H9 (cell line): Measurements from ENCODE around the gene SDC4. TPM values are rescaled to one million over a fixed set of nuclear protein-coding genes. Genes with fewer than 3 reads are reported as not detected.

ENCODE experiments used
- DNase-seq: peaks from one replicate; pipeline ENCODE4 v3.0.0-alpha.2; 2017
- H2AFZ ChIP-seq: one replicate; pipeline ENCODE4 v1.6.1; 2013; ENCODE audit warnings: mild to moderate bottlenecking, low read length, control low read depth, moderate library complexity
- H2AK5ac ChIP-seq: 2 replicates; pipeline ENCODE4 v1.6.1; 2013; ENCODE audit warnings: low read length, control low read depth, mixed read lengths; ENCODE audit not compliant: insufficient read length
- H2BK120ac ChIP-seq: one replicate; pipeline ENCODE4 v1.6.1; 2013; ENCODE audit warnings: low read depth, mild to moderate bottlenecking, low read length, control low read depth, inconsistent platforms; ENCODE audit not compliant: poor library complexity, severe bottlenecking
- H2BK12ac ChIP-seq: 2 replicates; pipeline ENCODE4 v1.6.1; 2013; ENCODE audit warnings: low read length, control low read depth, mixed read lengths, low read depth; ENCODE audit not compliant: insufficient read length
- H2BK15ac ChIP-seq: 2 replicates; pipeline ENCODE4 v1.6.1; 2013; ENCODE audit warnings: low read depth, low read length, control low read depth
- H2BK20ac ChIP-seq: one replicate; pipeline ENCODE4 v1.6.1; 2013; ENCODE audit warnings: low read depth, mild to moderate bottlenecking, low read length, control low read depth, inconsistent platforms; ENCODE audit not compliant: poor library complexity, severe bottlenecking
- H2BK5ac ChIP-seq: 2 replicates; pipeline ENCODE4 v1.6.1; 2013; ENCODE audit warnings: low read length, control low read depth, mixed read lengths; ENCODE audit not compliant: insufficient read length
- H3K14ac ChIP-seq: 2 replicates; pipeline ENCODE4 v1.6.1; 2013; ENCODE audit warnings: low read length, control low read depth; ENCODE audit not compliant: insufficient read depth
- H3K18ac ChIP-seq: 2 replicates; pipeline ENCODE4 v1.6.1; 2013; ENCODE audit warnings: low read depth, mild to moderate bottlenecking, mixed read lengths, low read length, control low read depth; ENCODE audit not compliant: insufficient read length
- H3K23ac ChIP-seq: 2 replicates; pipeline ENCODE4 v1.6.1; 2013; ENCODE audit warnings: low read length, control low read depth, mixed read lengths, low read depth; ENCODE audit not compliant: insufficient read length
- H3K23me2 ChIP-seq: 2 replicates; pipeline ENCODE4 v1.6.1; 2013; ENCODE audit warnings: low read depth, mild to moderate bottlenecking, mixed read lengths, low read length, control low read depth; ENCODE audit not compliant: insufficient read length, poor library complexity, severe bottlenecking
- H3K27ac ChIP-seq: 2 replicates; pipeline ENCODE4 v1.5.1; 2013; ENCODE audit warnings: low read length, control low read depth, mixed read lengths, low read depth; ENCODE audit not compliant: insufficient read length
- H3K27me3 ChIP-seq: 2 replicates; pipeline ENCODE4 v1.6.1; 2013; ENCODE audit warnings: low read length, control low read depth, inconsistent platforms; ENCODE audit not compliant: insufficient read depth
- H3K4ac ChIP-seq: 2 replicates; pipeline ENCODE4 v1.6.1; 2013; ENCODE audit warnings: low read depth, mild to moderate bottlenecking, control low read depth, inconsistent platforms, low read length, moderate library complexity
- H3K4me1 ChIP-seq: 2 replicates; pipeline ENCODE4 v1.6.1; 2013; ENCODE audit warnings: low read length, control low read depth, inconsistent platforms; ENCODE audit not compliant: insufficient read depth
- H3K4me2 ChIP-seq: 2 replicates; pipeline ENCODE4 v1.6.1; 2013; ENCODE audit warnings: low read length, control low read depth, mixed read lengths; ENCODE audit not compliant: insufficient read length, insufficient read depth
- H3K56ac ChIP-seq: 2 replicates; pipeline ENCODE4 v1.6.1; 2013; ENCODE audit warnings: low read depth, mild to moderate bottlenecking, mixed read lengths, low read length, control low read depth; ENCODE audit not compliant: insufficient read length
- H3K79me1 ChIP-seq: 2 replicates; pipeline ENCODE4 v1.6.1; 2013; ENCODE audit warnings: low read depth, mild to moderate bottlenecking, moderate library complexity, low read length, control low read depth, inconsistent platforms; ENCODE audit not compliant: insufficient read depth, poor library complexity, severe bottlenecking
- H3K79me2 ChIP-seq: 2 replicates; pipeline ENCODE4 v1.6.1; 2013; ENCODE audit warnings: low read length, control low read depth, inconsistent platforms; ENCODE audit not compliant: insufficient read depth
- H3K9ac ChIP-seq: 2 replicates; pipeline ENCODE4 v1.6.1; 2013; ENCODE audit warnings: low read length, control low read depth, mixed read lengths; ENCODE audit not compliant: insufficient read length; ENCODE audit errors: extremely low read depth
- H3K9me3 ChIP-seq: one replicate; pipeline ENCODE4 v1.6.1; 2013; ENCODE audit warnings: low read depth, low read length, inconsistent platforms; ENCODE audit not compliant: control insufficient read depth
- H3T11ph ChIP-seq: one replicate; pipeline ENCODE4 v1.6.1; 2013; ENCODE audit warnings: mild to moderate bottlenecking, low read length, control low read depth, inconsistent platforms
- H4K20me1 ChIP-seq: one replicate; pipeline ENCODE4 v1.6.1; 2013; ENCODE audit not compliant: control insufficient read depth, insufficient read length, insufficient read depth
- H4K5ac ChIP-seq: 2 replicates; pipeline ENCODE4 v1.6.1; 2013; ENCODE audit warnings: low read depth, mild to moderate bottlenecking, mixed read lengths, low read length, control low read depth; ENCODE audit not compliant: insufficient read length
- H4K8ac ChIP-seq: replicated peaks from 2 replicates; pipeline ENCODE4 v1.6.1; 2013; ENCODE audit warnings: low read length, control low read depth, mixed read lengths, low read depth; ENCODE audit not compliant: insufficient read length
- H4K91ac ChIP-seq: 2 replicates; pipeline ENCODE4 v1.6.1; 2013; ENCODE audit warnings: low read depth, mild to moderate bottlenecking, moderate library complexity, mixed read lengths, low read length, control low read depth; ENCODE audit not compliant: insufficient read length
- H3K27ac Mint-ChIP-seq, 3 experiments: 2 replicates in 2 of 3; 3 replicates in 1 of 3; pipeline ENCODE4 v1.8.0; 2020 to 2021; ENCODE audit warnings: mixed read lengths in 3 of 3, mild to moderate bottlenecking in 1 of 3, moderate library complexity in 1 of 3
- H3K27me3 Mint-ChIP-seq: 2 replicates; pipeline ENCODE4 v1.8.0; 2021; ENCODE audit warnings: low read depth, mild to moderate bottlenecking, moderate library complexity, mixed read lengths
- H3K36me3 Mint-ChIP-seq, 3 experiments: 2 replicates in 2 of 3; 3 replicates in 1 of 3; pipeline ENCODE4 v1.8.0; 2020 to 2021; ENCODE audit warnings: low read depth in 3 of 3, mixed read lengths in 3 of 3; ENCODE audit not compliant: insufficient read depth in 1 of 3
- H3K4me1 Mint-ChIP-seq, 2 experiments: 2 replicates each; pipeline ENCODE4 v1.8.0; 2020; ENCODE audit warnings: mixed read lengths in 2 of 2
- H3K4me3 Mint-ChIP-seq, 2 experiments: 2 replicates in 1 of 2; 3 replicates in 1 of 2; pipeline ENCODE4 v1.8.0; 2020 to 2021; ENCODE audit warnings: mild to moderate bottlenecking in 2 of 2, mixed read lengths in 2 of 2, moderate library complexity in 1 of 2
- H3K9me3 Mint-ChIP-seq, 2 experiments: 2 replicates in 1 of 2; 3 replicates in 1 of 2; pipeline ENCODE4 v1.8.0; 2020; ENCODE audit warnings: mild to moderate bottlenecking in 2 of 2, mixed read lengths in 2 of 2, moderate library complexity in 1 of 2
- CTCF ChIP-seq: fragments of 200-600 bp; sonication (generic); conservative IDR thresholded peaks from 3 replicates; pipeline ENCODE4 v1.8.0; 2021; ENCODE audit warnings: antibody characterized with exemption, mild to moderate bottlenecking
- WGBS: extraction: QIAGEN DNeasy Blood & Tissue Kit; methylation state at CpG from one replicate; pipeline ENCODE4 v1.1.7; 2013; ENCODE audit warnings: missing lambda C conversion rate, low lambda C conversion rate, mixed read lengths; ENCODE audit not compliant: insufficient read length; ENCODE audit errors: extremely low coverage; 5-methylcytosine and 5-hydroxymethylcytosine counted together
- total RNA-seq: library from RNA; stranded (reverse); gene quantifications from 2 replicates; pipeline ENCODE4 v1.2.1, GENCODE V29; 2021

Gene SDC4
- total RNA-seq, 1 experiment from 2014 or later = 50.7 TPM

- H2BK12ac ChIP-seq = no peak within 1 kb of the TSS
- H4K8ac ChIP-seq = no peak within 1 kb of the TSS
- no peak within 1 kb of the TSS for H4K91ac ChIP-seq
- no peak within 1 kb of the TSS for H2AK5ac ChIP-seq
- H2BK20ac ChIP-seq = no peak within 1 kb of the TSS
- H3K27ac ChIP-seq = no peak within 1 kb of the TSS
- H4K5ac ChIP-seq = no peak within 1 kb of the TSS
- H2BK15ac ChIP-seq = no peak within 1 kb of the TSS
- H3K4me3 Mint-ChIP-seq = no peak within 1 kb of the TSS
- H3K27me3 Mint-ChIP-seq = peaks cover 34% of the 10 kb centered on the region
- H3K4ac ChIP-seq = no peak within 1 kb of the TSS
- no peak within 1 kb of the TSS for H2BK120ac ChIP-seq
- H3K27me3 ChIP-seq = no peaks in the 10 kb centered on the region
- H3K9me3 Mint-ChIP-seq = peaks cover 4 to 6% of the 10 kb centered on the region in 2 experiments; a peak in 3 of 5 replicates
- H3K23me2 ChIP-seq = peaks cover 2% of the 10 kb centered on the region
- no peak within 1 kb of the TSS for H3K9ac ChIP-seq
- no CpG with 5 or more reads among the region's 20 CpGs for WGBS
- no peak within 1 kb of the TSS for H3K4me2 ChIP-seq
- H3K56ac ChIP-seq = no peak within 1 kb of the TSS
- no peaks in the 10 kb centered on the region for H3K36me3 Mint-ChIP-seq
- DNase-seq = peak; percentile 65
- H3K4me1 ChIP-seq = no peaks in the 10 kb centered on the region
- H2AFZ ChIP-seq = no peak within 1 kb of the TSS
- H2BK5ac ChIP-seq = no peak within 1 kb of the TSS
- peak within 1 kb of the TSS in 1 of 3 experiments; percentile 19; a peak in 1 of 7 replicates for H3K27ac Mint-ChIP-seq
- peaks cover 10 to 28% of the 10 kb centered on the region in 2 experiments for H3K4me1 Mint-ChIP-seq
- TF ChIP-seq CTCF = no peak
- H3K79me1 ChIP-seq = no peaks in the 10 kb centered on the region
- no peak within 1 kb of the TSS for H3T11ph ChIP-seq
- no peak within 1 kb of the TSS; the same call in 1 of the 2 replicates for H3K14ac ChIP-seq
- H3K23ac ChIP-seq = no peak within 1 kb of the TSS
- H4K20me1 ChIP-seq = no peaks in the 10 kb centered on the region
- no peak within 1 kb of the TSS for H3K18ac ChIP-seq
- H3K9me3 ChIP-seq = no peaks in the 10 kb centered on the region
- no peaks in the 10 kb centered on the region for H3K79me2 ChIP-seq
Observed at GRCh38 chr20:45308117-45308778, 40.0 kb downstream of the SDC4 start, which contains the start of gene MATN4. TSS of gene MATN4 (minus strand) at chr20:45308299. CDS start at chr20:45305582, 2,717 bp downstream.
